Superior temporal gyrus (tissue), 1 donor: ENCODE measurements around the gene TET2.
"Not testable (repeated sequence)": the region's sequence is repeated elsewhere in the genome, so short reads cannot be mapped to it uniquely, and the experiment has no call there.

Source experiments
- DNase-seq: peaks from one replicate; pipeline ENCODE4 v3.0.0-alpha.2; 2016; ENCODE audit errors: extremely low spot score

TET2 gene

GRCh38 chr4:105288121-105288520, 141.4 kb downstream of the TET2 start:
- no peak for DNase-seq

GRCh38 chr4:105291925-105292324, 145.2 kb downstream of the TET2 start:
- no peak for DNase-seq

- no peak for DNase-seq
Observed at GRCh38 chr4:105293360-105293759, 146.7 kb downstream of the TET2 start.

- no peak for DNase-seq
Observed at GRCh38 chr4:105296672-105297071, 150.0 kb downstream of the TET2 start.

GRCh38 chr4:105299027-105299426, 152.4 kb downstream of the TET2 start:
- not testable (repeated sequence) for DNase-seq

GRCh38 chr4:105304085-105304484, 157.4 kb downstream of the TET2 start:
- DNase-seq, result no peak

GRCh38 chr4:105305019-105305836, 158.6 kb downstream of the TET2 start:
- no peak for DNase-seq

GRCh38 chr4:105306158-105306781, 159.6 kb downstream of the TET2 start:
- DNase-seq, result no peak

- no peak for DNase-seq
Observed at GRCh38 chr4:105306820-105307219, 160.1 kb downstream of the TET2 start.

GRCh38 chr4:105318486-105318885, 171.8 kb downstream of the TET2 start:
- no peak for DNase-seq

- DNase-seq, result no peak
Observed at GRCh38 chr4:105327222-105327621, 180.5 kb downstream of the TET2 start.

- DNase-seq, result no peak
Observed at GRCh38 chr4:105327956-105328355, 181.3 kb downstream of the TET2 start.

- no peak for DNase-seq
Observed at GRCh38 chr4:105329081-105329480, 182.4 kb downstream of the TET2 start.
